K562 (cell line): ENCODE measurements around the gene TMEM43. TPM values are rescaled to one million over a fixed set of nuclear protein-coding genes. Genes with fewer than 3 reads are reported as not detected.

Experiments
- FOSL1 ChIP-seq: fragments of 200-800 bp; sonication (Bioruptor generic); conservative IDR thresholded peaks from 2 replicates; pipeline ENCODE4 v1.6.1; 2016; ENCODE audit warnings: missing genetic modification characterization, missing compliant biosample characterization
- polyA plus RNA-seq, 8 experiments: library from polyadenylated mRNA; depleted of rRNA in 4 of 8; stranded (reverse) in 5 of 8; unstranded in 3 of 8; fragments of >200 nt; fragmentation: Nextera tagmentation in 2 of 8; fragmentation: Illumina TruSeq in 1 of 8; extraction: Ambion mirVana in 2 of 8; extraction: Trizol in 1 of 8; gene quantifications; 2 replicates each; pipeline versions ENCODE4 v1.2.1 to v1.2.3, GENCODE V29; 2011 to 2014; ENCODE audit warnings: inconsistent platforms in 1 of 8, missing spikeins in 1 of 8
- total RNA-seq, 7 experiments: library from RNA; depleted of rRNA in 6 of 7; stranded (reverse); fragments of >200 nt in 6 of 7; fragmentation: Illumina TruSeq in 2 of 7; extraction: Trizol in 2 of 7; gene quantifications; 2 replicates each; pipeline versions ENCODE4 v1.2.1 to v1.2.3, GENCODE V29; 2011 to 2021; ENCODE audit warnings: low replicate concordance in 1 of 7
- TF ChIP-seq, protein P1 (sequence below): fragments of 200-600 bp; sonication (generic); IDR thresholded peaks from one replicate; pipeline ENCODE4 v1.6.1; 2012; ENCODE audit warnings: mild to moderate bottlenecking, low read depth, low read length, inconsistent platforms

The TMEM43 gene
- total and polyA plus RNA-seq, 9 of the 15 experiments (the other 6 are each of a cell fraction or from before 2014, with no cell fraction given) = 16.7 to 46.1 (median 35.7) TPM

DNA sequence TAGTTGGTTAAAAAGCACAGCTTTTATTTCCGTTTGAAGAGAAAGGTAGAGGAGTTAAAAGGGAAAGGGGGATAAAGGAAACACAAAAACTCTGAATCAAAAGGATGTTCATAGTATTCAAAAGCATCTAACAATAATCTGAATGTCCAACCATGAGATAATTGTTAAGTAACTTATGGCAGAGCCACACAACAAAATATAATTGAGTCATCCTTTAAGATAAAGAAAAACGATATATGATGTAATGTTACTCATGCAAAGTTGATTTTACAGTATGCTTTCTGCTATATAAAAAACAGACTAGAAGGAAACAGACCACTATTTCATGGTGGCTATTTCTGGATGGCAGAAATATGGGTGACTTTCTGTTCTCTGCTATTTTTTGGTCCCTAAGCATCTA lies 49.6 kb downstream of the TMEM43 start (continued):
- TF ChIP-seq, protein P1, sequence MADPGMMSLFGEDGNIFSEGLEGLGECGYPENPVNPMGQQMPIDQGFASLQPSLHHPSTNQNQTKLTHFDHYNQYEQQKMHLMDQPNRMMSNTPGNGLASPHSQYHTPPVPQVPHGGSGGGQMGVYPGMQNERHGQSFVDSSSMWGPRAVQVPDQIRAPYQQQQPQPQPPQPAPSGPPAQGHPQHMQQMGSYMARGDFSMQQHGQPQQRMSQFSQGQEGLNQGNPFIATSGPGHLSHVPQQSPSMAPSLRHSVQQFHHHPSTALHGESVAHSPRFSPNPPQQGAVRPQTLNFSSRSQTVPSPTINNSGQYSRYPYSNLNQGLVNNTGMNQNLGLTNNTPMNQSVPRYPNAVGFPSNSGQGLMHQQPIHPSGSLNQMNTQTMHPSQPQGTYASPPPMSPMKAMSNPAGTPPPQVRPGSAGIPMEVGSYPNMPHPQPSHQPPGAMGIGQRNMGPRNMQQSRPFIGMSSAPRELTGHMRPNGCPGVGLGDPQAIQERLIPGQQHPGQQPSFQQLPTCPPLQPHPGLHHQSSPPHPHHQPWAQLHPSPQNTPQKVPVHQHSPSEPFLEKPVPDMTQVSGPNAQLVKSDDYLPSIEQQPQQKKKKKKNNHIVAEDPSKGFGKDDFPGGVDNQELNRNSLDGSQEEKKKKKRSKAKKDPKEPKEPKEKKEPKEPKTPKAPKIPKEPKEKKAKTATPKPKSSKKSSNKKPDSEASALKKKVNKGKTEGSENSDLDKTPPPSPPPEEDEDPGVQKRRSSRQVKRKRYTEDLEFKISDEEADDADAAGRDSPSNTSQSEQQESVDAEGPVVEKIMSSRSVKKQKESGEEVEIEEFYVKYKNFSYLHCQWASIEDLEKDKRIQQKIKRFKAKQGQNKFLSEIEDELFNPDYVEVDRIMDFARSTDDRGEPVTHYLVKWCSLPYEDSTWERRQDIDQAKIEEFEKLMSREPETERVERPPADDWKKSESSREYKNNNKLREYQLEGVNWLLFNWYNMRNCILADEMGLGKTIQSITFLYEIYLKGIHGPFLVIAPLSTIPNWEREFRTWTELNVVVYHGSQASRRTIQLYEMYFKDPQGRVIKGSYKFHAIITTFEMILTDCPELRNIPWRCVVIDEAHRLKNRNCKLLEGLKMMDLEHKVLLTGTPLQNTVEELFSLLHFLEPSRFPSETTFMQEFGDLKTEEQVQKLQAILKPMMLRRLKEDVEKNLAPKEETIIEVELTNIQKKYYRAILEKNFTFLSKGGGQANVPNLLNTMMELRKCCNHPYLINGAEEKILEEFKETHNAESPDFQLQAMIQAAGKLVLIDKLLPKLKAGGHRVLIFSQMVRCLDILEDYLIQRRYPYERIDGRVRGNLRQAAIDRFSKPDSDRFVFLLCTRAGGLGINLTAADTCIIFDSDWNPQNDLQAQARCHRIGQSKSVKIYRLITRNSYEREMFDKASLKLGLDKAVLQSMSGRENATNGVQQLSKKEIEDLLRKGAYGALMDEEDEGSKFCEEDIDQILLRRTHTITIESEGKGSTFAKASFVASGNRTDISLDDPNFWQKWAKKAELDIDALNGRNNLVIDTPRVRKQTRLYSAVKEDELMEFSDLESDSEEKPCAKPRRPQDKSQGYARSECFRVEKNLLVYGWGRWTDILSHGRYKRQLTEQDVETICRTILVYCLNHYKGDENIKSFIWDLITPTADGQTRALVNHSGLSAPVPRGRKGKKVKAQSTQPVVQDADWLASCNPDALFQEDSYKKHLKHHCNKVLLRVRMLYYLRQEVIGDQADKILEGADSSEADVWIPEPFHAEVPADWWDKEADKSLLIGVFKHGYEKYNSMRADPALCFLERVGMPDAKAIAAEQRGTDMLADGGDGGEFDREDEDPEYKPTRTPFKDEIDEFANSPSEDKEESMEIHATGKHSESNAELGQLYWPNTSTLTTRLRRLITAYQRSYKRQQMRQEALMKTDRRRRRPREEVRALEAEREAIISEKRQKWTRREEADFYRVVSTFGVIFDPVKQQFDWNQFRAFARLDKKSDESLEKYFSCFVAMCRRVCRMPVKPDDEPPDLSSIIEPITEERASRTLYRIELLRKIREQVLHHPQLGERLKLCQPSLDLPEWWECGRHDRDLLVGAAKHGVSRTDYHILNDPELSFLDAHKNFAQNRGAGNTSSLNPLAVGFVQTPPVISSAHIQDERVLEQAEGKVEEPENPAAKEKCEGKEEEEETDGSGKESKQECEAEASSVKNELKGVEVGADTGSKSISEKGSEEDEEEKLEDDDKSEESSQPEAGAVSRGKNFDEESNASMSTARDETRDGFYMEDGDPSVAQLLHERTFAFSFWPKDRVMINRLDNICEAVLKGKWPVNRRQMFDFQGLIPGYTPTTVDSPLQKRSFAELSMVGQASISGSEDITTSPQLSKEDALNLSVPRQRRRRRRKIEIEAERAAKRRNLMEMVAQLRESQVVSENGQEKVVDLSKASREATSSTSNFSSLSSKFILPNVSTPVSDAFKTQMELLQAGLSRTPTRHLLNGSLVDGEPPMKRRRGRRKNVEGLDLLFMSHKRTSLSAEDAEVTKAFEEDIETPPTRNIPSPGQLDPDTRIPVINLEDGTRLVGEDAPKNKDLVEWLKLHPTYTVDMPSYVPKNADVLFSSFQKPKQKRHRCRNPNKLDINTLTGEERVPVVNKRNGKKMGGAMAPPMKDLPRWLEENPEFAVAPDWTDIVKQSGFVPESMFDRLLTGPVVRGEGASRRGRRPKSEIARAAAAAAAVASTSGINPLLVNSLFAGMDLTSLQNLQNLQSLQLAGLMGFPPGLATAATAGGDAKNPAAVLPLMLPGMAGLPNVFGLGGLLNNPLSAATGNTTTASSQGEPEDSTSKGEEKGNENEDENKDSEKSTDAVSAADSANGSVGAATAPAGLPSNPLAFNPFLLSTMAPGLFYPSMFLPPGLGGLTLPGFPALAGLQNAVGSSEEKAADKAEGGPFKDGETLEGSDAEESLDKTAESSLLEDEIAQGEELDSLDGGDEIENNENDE = no peak
- TF ChIP-seq FOSL1 (tag) = peak; percentile 66
- TF ChIP-seq, all 486 proteins: peak for 8
